ENCODE results near the gene ARHGAP28.

DNA sequence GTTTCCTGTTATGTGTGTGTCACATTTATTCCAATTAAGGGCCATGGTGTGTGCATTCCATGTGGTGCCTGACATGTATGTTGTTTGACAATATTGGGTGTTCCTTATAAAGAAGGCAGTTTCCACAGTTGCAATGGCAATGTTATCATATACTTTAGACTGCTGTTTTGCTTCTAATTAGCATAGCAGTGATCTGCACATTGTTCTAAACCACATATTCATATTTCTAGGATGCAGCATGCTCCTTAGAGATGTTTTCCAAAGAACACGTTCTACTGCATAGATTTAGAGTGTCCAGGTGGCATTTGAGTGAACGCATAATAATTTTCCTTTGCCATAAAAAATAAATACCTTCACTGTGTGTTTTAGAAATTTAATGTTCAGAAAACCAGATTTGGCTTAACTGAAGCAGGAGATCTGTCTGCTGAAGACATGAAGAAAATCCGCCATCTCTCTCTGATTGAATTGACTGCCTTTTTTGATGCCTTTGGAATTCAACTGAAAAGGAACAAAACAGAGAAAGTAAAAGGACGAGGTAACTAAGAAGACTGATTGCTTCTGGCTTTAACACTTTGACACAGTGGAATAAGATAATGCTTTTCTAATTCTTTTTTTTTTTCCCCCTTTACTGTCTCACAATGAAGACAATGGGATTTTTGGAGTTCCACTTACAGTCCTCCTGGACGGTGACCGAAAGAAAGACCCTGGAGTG lies 143.7 kb downstream of the ARHGAP28 start:
- TF ChIP-seq, protein P1, sequence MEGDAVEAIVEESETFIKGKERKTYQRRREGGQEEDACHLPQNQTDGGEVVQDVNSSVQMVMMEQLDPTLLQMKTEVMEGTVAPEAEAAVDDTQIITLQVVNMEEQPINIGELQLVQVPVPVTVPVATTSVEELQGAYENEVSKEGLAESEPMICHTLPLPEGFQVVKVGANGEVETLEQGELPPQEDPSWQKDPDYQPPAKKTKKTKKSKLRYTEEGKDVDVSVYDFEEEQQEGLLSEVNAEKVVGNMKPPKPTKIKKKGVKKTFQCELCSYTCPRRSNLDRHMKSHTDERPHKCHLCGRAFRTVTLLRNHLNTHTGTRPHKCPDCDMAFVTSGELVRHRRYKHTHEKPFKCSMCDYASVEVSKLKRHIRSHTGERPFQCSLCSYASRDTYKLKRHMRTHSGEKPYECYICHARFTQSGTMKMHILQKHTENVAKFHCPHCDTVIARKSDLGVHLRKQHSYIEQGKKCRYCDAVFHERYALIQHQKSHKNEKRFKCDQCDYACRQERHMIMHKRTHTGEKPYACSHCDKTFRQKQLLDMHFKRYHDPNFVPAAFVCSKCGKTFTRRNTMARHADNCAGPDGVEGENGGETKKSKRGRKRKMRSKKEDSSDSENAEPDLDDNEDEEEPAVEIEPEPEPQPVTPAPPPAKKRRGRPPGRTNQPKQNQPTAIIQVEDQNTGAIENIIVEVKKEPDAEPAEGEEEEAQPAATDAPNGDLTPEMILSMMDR (IDR thresholded peaks at IDR 0.05) = no peak
- TF ChIP-seq, protein P2, sequence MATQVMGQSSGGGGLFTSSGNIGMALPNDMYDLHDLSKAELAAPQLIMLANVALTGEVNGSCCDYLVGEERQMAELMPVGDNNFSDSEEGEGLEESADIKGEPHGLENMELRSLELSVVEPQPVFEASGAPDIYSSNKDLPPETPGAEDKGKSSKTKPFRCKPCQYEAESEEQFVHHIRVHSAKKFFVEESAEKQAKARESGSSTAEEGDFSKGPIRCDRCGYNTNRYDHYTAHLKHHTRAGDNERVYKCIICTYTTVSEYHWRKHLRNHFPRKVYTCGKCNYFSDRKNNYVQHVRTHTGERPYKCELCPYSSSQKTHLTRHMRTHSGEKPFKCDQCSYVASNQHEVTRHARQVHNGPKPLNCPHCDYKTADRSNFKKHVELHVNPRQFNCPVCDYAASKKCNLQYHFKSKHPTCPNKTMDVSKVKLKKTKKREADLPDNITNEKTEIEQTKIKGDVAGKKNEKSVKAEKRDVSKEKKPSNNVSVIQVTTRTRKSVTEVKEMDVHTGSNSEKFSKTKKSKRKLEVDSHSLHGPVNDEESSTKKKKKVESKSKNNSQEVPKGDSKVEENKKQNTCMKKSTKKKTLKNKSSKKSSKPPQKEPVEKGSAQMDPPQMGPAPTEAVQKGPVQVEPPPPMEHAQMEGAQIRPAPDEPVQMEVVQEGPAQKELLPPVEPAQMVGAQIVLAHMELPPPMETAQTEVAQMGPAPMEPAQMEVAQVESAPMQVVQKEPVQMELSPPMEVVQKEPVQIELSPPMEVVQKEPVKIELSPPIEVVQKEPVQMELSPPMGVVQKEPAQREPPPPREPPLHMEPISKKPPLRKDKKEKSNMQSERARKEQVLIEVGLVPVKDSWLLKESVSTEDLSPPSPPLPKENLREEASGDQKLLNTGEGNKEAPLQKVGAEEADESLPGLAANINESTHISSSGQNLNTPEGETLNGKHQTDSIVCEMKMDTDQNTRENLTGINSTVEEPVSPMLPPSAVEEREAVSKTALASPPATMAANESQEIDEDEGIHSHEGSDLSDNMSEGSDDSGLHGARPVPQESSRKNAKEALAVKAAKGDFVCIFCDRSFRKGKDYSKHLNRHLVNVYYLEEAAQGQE (IDR thresholded peaks at IDR 0.05; ENCODE audit: insufficient read depth in 1 of 2, low read depth in 2 of 2, low read length in 1 of 2) = no peak
- no peak for TF ChIP-seq POLR2AphosphoS5 (IDR thresholded peaks at IDR 0.05; ENCODE audit: low read depth, low read length)
